Body of pancreas (tissue), 4 donors: ENCODE measurements around the gene FBXL7. TPM values are rescaled to one million over a fixed set of nuclear protein-coding genes. Genes with fewer than 3 reads are reported as not detected.

Experiments
- ATAC-seq: fragments of 150-250 bp; one replicate; pipeline ENCODE4 v1.9.1; 2016
- DNase-seq, 4 donors: peaks; one replicate each; pipeline ENCODE4 v3.0.0-alpha.2; 2019
- H3K27ac ChIP-seq, 4 donors: fragments of 200-600 bp; sonication (generic); 1 replicate in 3 of 4; 2 replicates in 1 of 4; pipeline versions ENCODE4 v1.5.1 to v1.6.1; 2016 to 2019; ENCODE audit warnings: mild to moderate bottlenecking in 1 of 4, mixed read lengths in 1 of 4, moderate library complexity in 1 of 4
- H3K27me3 ChIP-seq, 2 donors: fragments of 200-600 bp; sonication (generic); one replicate each; pipeline ENCODE4 v1.6.0; 2016; ENCODE audit warnings: mild to moderate bottlenecking in 1 of 2
- H3K36me3 ChIP-seq, 2 donors: fragments of 200-600 bp; sonication (generic); replicated peaks in 1 of 2; 2 replicates each; pipeline ENCODE4 v1.5.1; 2016; ENCODE audit warnings: low read depth in 2 of 2; ENCODE audit not compliant: insufficient read depth in 1 of 2
- H3K4me1 ChIP-seq: fragments of 200-600 bp; sonication (generic); one replicate; pipeline ENCODE4 v1.6.0; 2016
- H3K4me3 ChIP-seq, 2 donors: fragments of 200-600 bp; sonication (generic); 1 replicate in 1 of 2; 2 replicates in 1 of 2; pipeline ENCODE4 v1.5.1; 2016 to 2019
- H3K9me3 ChIP-seq, 3 donors: fragments of 200-600 bp; sonication (generic); 1 replicate in 2 of 3; 2 replicates in 1 of 3; pipeline ENCODE4 v1.5.1; 2016
- POLR2A ChIP-seq, 3 donors: fragments of 450-650 bp; IDR thresholded peaks; one replicate each; pipeline ENCODE4 v1.6.1; 2016; ENCODE audit warnings: antibody characterized with exemption in 3 of 3, mild to moderate bottlenecking in 2 of 3
- WGBS, 2 donors: methylation state at CpG; one replicate each; pipeline ENCODE4 v1.1.5; 2017; 5-methylcytosine and 5-hydroxymethylcytosine counted together
- intact Hi-C: fragments of 100-400 bp; cut with DNase I; formaldehyde crosslinking; loops from one replicate; pipeline ENCODE4 v1.15.1; 2023
- total RNA-seq, 2 donors: library from RNA; depleted of rRNA; stranded (reverse); fragments of >200 nt; gene quantifications; one replicate each; pipeline ENCODE4 v1.1.0, GENCODE V29; 2016
- TF ChIP-seq, protein P1 (sequence below), 7 experiments: fragments of 450-650 bp in 4 of 7; fragments of 200-600 bp in 3 of 7; sonication (generic) in 3 of 7; IDR thresholded peaks; one replicate each; pipeline ENCODE4 v1.5.1; 2016 to 2019; ENCODE audit warnings: antibody characterized with exemption in 7 of 7

The FBXL7 gene
- total RNA-seq, 2 donors from 2014 or later: 3.1 to 4.0 TPM

GRCh38 chr5:15638296-15638695 lies 138.3 kb downstream of the FBXL7 start:
- no peak for ATAC-seq
- Histone ChIP-seq H3K27ac (no peak overlapping the region), H3K4me3 (no peak overlapping the region), H3K27me3 (no peaks in the 10 kb centered on the region), H3K36me3 (no peaks in the 10 kb centered on the region), H3K4me1 (no peaks in the 10 kb centered on the region), H3K9me3 (no peaks in the 10 kb centered on the region)
- no peak for DNase-seq
- WGBS, 2 donors: 73 to 86% methylated on average over 6 of the region's 6 CpGs
- intact Hi-C loops: no loop called here
- TF ChIP-seq, protein P1, sequence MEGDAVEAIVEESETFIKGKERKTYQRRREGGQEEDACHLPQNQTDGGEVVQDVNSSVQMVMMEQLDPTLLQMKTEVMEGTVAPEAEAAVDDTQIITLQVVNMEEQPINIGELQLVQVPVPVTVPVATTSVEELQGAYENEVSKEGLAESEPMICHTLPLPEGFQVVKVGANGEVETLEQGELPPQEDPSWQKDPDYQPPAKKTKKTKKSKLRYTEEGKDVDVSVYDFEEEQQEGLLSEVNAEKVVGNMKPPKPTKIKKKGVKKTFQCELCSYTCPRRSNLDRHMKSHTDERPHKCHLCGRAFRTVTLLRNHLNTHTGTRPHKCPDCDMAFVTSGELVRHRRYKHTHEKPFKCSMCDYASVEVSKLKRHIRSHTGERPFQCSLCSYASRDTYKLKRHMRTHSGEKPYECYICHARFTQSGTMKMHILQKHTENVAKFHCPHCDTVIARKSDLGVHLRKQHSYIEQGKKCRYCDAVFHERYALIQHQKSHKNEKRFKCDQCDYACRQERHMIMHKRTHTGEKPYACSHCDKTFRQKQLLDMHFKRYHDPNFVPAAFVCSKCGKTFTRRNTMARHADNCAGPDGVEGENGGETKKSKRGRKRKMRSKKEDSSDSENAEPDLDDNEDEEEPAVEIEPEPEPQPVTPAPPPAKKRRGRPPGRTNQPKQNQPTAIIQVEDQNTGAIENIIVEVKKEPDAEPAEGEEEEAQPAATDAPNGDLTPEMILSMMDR (IDR thresholded peaks at IDR 0.05): no peak
- no peak for TF ChIP-seq POLR2A (IDR thresholded peaks at IDR 0.05)

DNA sequence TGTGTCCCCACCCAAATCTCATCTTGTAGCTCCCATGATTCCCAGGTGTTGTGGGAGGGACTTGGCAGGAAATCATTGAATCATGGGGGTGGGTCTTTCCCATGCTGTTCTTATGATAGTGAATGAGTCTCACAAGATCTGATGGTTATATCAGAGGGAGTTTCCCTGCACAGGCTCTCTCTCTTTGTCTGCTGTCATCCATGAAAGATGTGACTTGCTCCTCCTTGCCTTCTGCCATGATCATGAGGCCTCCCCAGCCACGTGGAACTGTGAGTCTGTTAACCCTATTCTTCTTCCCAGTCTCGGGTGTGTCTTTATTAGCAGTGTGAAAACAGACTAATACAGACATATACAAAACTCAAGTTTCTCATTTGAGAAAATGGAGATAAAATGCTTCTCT lies 139.3 kb downstream of the FBXL7 start:
- Histone ChIP-seq H3K36me3 (no peaks in the 10 kb centered on the region), H3K27me3 (no peaks in the 10 kb centered on the region), H3K27ac (no peak overlapping the region), H3K9me3 (no peaks in the 10 kb centered on the region), H3K4me3 (no peak overlapping the region), H3K4me1 (no peaks in the 10 kb centered on the region)
- no peak for TF ChIP-seq POLR2A (IDR thresholded peaks at IDR 0.05)
- TF ChIP-seq, protein P1 (IDR thresholded peaks at IDR 0.05): no peak
- ATAC-seq (no peak), DNase-seq (no peak)
- intact Hi-C loops: no loop called here
- 20 to 27% methylated on average over 2 of the region's 2 CpGs for WGBS, 2 donors

DNA sequence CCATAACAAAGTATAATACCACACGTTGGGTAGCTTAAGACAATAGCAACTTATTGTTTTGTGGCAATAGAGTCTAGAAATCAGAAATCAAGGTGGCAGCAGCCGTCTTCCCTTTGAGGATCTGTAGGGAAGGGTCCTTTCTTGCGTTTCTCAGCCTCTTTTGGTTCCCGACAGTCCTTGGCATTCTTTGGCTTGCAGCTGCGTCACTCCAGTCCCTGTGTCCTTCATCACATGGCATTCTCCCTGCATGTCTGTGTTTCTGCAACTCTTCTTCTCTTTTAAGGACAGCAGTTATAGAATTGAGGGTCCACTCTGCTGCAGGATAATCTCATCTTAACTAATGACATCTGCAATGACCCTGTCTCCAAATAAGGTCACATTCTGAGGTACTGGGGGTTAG lies 140.1 kb downstream of the FBXL7 start:
- 70 to 71% methylated on average over 5 of the region's 5 CpGs for WGBS, 2 donors

GRCh38 chr5:15643731-15644130 lies 143.8 kb downstream of the FBXL7 start:
- Histone ChIP-seq H3K36me3 (no peaks in the 10 kb centered on the region), H3K27me3 (no peaks in the 10 kb centered on the region), H3K4me3 (no peak overlapping the region), H3K4me1 (no peaks in the 10 kb centered on the region), H3K9me3 (no peaks in the 10 kb centered on the region), H3K27ac (no peak overlapping the region)
- no peak for ATAC-seq
- intact Hi-C loops: no loop called here
- TF ChIP-seq POLR2A (IDR thresholded peaks at IDR 0.05): no peak
- TF ChIP-seq, protein P1 (IDR thresholded peaks at IDR 0.05): no peak
- WGBS, 2 donors: 42 to 51% methylated on average over 3 of the region's 3 CpGs
- DNase-seq: no peak

More for the DNA sequence above, 140.1 kb downstream of the FBXL7 start:
- H3K4me3 ChIP-seq: no peak overlapping the region
- TF ChIP-seq, protein P1 (IDR thresholded peaks at IDR 0.05): no peak
- no peak for TF ChIP-seq POLR2A (IDR thresholded peaks at IDR 0.05)
- no peak for ATAC-seq
- no peaks in the 10 kb centered on the region for H3K9me3 ChIP-seq
- H3K36me3 ChIP-seq: no peaks in the 10 kb centered on the region
- no peak overlapping the region for H3K27ac ChIP-seq
- intact Hi-C loops: no loop called here
- H3K4me1 ChIP-seq: no peaks in the 10 kb centered on the region
- no peak for DNase-seq
- H3K27me3 ChIP-seq: no peaks in the 10 kb centered on the region

DNA sequence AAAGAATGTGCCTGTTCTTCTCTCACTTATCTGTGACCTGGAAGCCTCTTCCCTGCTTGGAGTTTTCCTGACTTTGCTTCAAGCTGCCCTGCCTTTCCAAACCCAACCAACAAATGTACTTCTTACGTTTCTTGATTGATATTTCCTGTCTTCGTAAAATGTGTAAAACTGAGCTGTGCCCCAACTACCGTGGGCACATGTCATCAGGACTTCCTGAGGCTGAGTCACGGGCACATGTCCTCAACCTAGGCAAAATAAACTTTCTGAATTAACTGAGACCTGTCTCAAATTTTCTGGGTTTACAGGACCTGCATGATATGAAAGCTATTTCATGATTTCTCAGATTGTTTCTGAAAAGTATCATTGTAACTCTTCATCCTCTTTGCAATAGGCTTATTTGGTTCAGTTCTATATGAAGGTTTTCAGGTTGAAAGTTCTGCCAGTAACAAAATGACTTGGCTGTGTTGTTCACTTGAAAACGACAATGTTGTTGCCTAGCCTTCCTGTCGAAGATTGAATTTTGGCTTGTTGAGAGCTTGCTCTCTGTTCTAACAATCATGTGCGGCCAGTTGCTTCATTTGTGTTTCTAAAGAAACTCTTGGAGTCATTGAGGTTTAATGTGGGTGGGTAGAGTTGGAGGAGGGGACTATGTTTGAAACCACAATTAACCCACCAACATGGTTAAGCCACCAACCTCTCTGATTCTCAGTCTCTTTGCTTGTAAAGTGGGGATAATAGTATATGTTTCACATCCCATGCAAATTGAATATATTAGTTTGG lies 145.6 kb downstream of the FBXL7 start:
- ATAC-seq: no peak
- intact Hi-C loops: no loop called here

More for the DNA sequence above, 145.6 kb downstream of the FBXL7 start:
- TF ChIP-seq, protein P1 (IDR thresholded peaks at IDR 0.05): no peak
- no peak for TF ChIP-seq POLR2A (IDR thresholded peaks at IDR 0.05)
- H3K36me3 ChIP-seq: no peaks in the 10 kb centered on the region
- H3K27me3 ChIP-seq: no peaks in the 10 kb centered on the region
- no peak for DNase-seq
- H3K4me1 ChIP-seq: no peaks in the 10 kb centered on the region
- H3K9me3 ChIP-seq: no peaks in the 10 kb centered on the region
- H3K4me3 ChIP-seq: no peak overlapping the region
- 38 to 45% methylated on average over 7 of the region's 7 CpGs for WGBS, 2 donors
- H3K27ac ChIP-seq: no peak overlapping the region
